ENCODE results near the gene PRDM16. TPM values are rescaled to one million over a fixed set of nuclear protein-coding genes. Genes with fewer than 3 reads are reported as not detected.

Gene PRDM16
- total RNA-seq, 1 experiment from 2014 or later: not detected

GRCh38 chr1:3346478-3346877, 277.5 kb downstream of the PRDM16 start:
- Mint-ChIP-seq H3K27ac (ENCODE audit: low read depth, unreplicated experiment) (no peak overlapping the region), H3K36me3 (ENCODE audit: insufficient read depth, unreplicated experiment) (no peaks in the 10 kb centered on the region)
- POLR2A ChIA-PET: no interaction called here

GRCh38 chr1:3347257-3348020, 278.4 kb downstream of the PRDM16 start:
- ChIA-PET POLR2A (no interaction called here), CTCF (no interaction called here)
- no peak overlapping the region for H3K27ac Mint-ChIP-seq (ENCODE audit: low read depth, unreplicated experiment)
- H3K4me1 Mint-ChIP-seq (ENCODE audit: insufficient read depth, unreplicated experiment): no peaks in the 10 kb centered on the region
- DNase-seq (ENCODE audit: unreplicated experiment): no peak
- no peaks in the 10 kb centered on the region for H3K36me3 Mint-ChIP-seq (ENCODE audit: insufficient read depth, unreplicated experiment)
- intact Hi-C loops (cut with micrococcal nuclease): no loop called here
- peaks cover 8% of the 10 kb centered on the region for H3K9me3 Mint-ChIP-seq (ENCODE audit: unreplicated experiment)
- H3K4me3 Mint-ChIP-seq (ENCODE audit: unreplicated experiment): no peak overlapping the region
- TF ChIP-seq CTCF (IDR thresholded peaks at IDR 0.05; ENCODE audit: unreplicated experiment): no peak
- BruUV-seq (replicated peaks): no TSS peak
- no peaks in the 10 kb centered on the region for H3K27me3 Mint-ChIP-seq (ENCODE audit: insufficient read depth, unreplicated experiment)

More at GRCh38 chr1:3346478-3346877, 277.5 kb downstream of the PRDM16 start:
- Mint-ChIP-seq H3K4me3 (ENCODE audit: unreplicated experiment) (no peak overlapping the region), H3K4me1 (ENCODE audit: insufficient read depth, unreplicated experiment) (no peaks in the 10 kb centered on the region), H3K27me3 (ENCODE audit: insufficient read depth, unreplicated experiment) (no peaks in the 10 kb centered on the region), H3K9me3 (ENCODE audit: unreplicated experiment) (peaks cover 8% of the 10 kb centered on the region)
- BruUV-seq (replicated peaks): no TSS peak
- no peak for DNase-seq (ENCODE audit: unreplicated experiment)
- CTCF ChIA-PET: no interaction called here
- TF ChIP-seq CTCF (IDR thresholded peaks at IDR 0.05; ENCODE audit: unreplicated experiment): no peak
- intact Hi-C loops (cut with micrococcal nuclease): no loop called here

GRCh38 chr1:3348196-3348865, 279.3 kb downstream of the PRDM16 start:
- no peak for TF ChIP-seq CTCF (IDR thresholded peaks at IDR 0.05; ENCODE audit: unreplicated experiment)
- ChIA-PET POLR2A (no interaction called here), CTCF (no interaction called here)
- no peak for DNase-seq (ENCODE audit: unreplicated experiment)
- H3K27ac Mint-ChIP-seq (ENCODE audit: low read depth, unreplicated experiment): no peak overlapping the region
- H3K4me3 Mint-ChIP-seq (ENCODE audit: unreplicated experiment): no peak overlapping the region
- BruUV-seq (replicated peaks): no TSS peak
- H3K4me1 Mint-ChIP-seq (ENCODE audit: insufficient read depth, unreplicated experiment): no peaks in the 10 kb centered on the region
- H3K9me3 Mint-ChIP-seq (ENCODE audit: unreplicated experiment): peaks cover 4% of the 10 kb centered on the region
- no peaks in the 10 kb centered on the region for H3K27me3 Mint-ChIP-seq (ENCODE audit: insufficient read depth, unreplicated experiment)
- intact Hi-C loops (cut with micrococcal nuclease): no loop called here
- no peaks in the 10 kb centered on the region for H3K36me3 Mint-ChIP-seq (ENCODE audit: insufficient read depth, unreplicated experiment)

GRCh38 chr1:3349161-3349967, 280.4 kb downstream of the PRDM16 start:
- Mint-ChIP-seq H3K36me3 (ENCODE audit: insufficient read depth, unreplicated experiment) (no peaks in the 10 kb centered on the region), H3K9me3 (ENCODE audit: unreplicated experiment) (no peaks in the 10 kb centered on the region), H3K4me1 (ENCODE audit: insufficient read depth, unreplicated experiment) (no peaks in the 10 kb centered on the region), H3K27ac (ENCODE audit: low read depth, unreplicated experiment) (no peak overlapping the region), H3K4me3 (ENCODE audit: unreplicated experiment) (no peak overlapping the region), H3K27me3 (ENCODE audit: insufficient read depth, unreplicated experiment) (no peaks in the 10 kb centered on the region)
- CTCF ChIA-PET: interaction anchor here (0.6 to 0.7 kb wide), 4 partner anchors 75 to 1209 kb away, joined by 3 to 4 read pairs (median 3); no protein-coding TSS in a partner anchor
- no peak for TF ChIP-seq CTCF (IDR thresholded peaks at IDR 0.05; ENCODE audit: unreplicated experiment)
- POLR2A ChIA-PET: interaction anchor here (0.8 kb wide), 1 partner anchor 9 kb away, joined by 3 read pairs; no protein-coding TSS in a partner anchor
- intact Hi-C loops (cut with micrococcal nuclease): no loop called here
- BruUV-seq (replicated peaks): no TSS peak
- DNase-seq (ENCODE audit: unreplicated experiment): no peak

All from MCF 10A (cell line).